GM12872 (cell line): ENCODE measurements around the gene BEGAIN.

Source experiments
- CTCF ChIP-seq: IDR thresholded peaks from 3 replicates; pipeline ENCODE4 v1.5.1; 2011; ENCODE audit warnings: low read depth, mild to moderate bottlenecking, low read length, moderate library complexity; ENCODE audit not compliant: insufficient read depth

BEGAIN gene

DNA sequence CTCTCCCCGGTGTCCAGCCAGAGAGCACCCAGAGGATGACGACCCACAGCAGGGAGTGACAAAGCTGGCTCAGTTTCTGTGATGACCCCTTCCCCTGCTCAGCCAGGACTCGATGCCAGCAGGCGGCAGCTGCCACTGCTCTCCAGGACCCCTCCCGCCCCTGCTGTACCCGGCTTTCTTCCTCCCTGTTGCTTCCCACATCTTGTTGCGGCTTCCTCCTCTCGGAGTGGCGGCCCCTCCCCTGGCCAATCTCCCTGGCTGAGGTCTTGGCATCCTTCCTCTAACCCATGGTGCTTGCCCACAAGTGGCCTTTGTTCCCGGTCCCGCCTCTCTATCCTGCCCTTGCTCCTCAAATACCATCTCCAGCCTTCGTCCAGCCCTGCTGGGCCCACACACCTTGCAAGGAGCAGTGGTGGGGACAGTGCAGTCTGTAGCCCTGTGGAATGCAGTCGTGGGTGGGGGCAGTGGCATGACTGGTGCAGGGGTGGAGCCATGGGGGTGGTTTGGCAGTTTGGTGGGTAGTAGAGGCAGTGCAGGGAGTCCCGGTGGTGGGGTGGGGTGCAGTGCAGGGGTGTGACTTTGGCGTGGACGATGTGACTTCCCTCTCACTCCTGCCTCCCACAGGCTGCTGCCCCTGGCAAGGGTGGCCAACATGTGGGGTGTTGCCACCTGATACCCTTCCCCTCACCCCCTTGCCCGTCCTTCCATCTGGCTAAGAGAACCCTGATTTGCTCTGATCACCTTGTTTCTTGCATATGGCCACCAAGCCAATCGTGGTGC lies 16.3 kb upstream of the BEGAIN start:
- TF ChIP-seq CTCF: no peak

GRCh38 chr14:100602621-100603230 lies 15.5 kb upstream of the BEGAIN start:
- no peak for TF ChIP-seq CTCF

DNA sequence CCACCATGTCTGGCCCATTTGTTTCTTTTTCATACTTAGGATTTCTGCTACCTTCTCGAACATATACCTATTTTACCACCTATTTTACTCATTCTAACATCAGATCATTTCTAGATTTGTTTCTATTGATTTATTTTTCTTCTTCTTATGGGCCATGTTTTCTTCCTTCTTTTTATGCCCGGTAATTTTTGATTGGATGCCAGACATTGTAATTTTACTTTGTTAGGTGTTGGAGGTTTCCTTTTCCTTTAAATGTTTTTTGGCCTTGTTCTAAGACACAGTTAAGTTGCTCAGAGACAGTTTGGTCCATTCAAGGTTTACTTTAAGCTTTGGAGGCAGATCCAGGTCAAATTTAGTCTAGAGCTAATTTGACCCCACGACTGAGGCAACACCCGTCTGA lies 14.7 kb upstream of the BEGAIN start:
- TF ChIP-seq CTCF: no peak

DNA sequence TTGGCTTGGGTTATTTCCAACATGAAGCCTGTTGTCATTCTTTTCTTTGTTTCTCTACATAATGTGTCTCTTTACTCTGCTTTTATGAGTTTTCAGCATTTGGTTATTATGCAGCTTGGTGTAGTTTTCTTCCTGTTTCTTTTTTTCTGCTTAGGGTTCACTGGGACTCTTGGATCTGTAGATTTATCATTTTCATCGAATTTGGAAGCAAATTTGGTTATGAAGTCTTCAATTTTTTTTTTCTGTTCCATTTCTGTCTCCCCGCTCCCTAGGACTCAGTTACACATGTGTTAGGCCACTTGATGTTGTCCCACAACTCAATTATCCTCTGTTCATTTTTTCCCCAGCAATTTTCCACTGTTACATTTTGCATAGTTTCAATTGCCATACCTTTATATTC lies 13.8 kb upstream of the BEGAIN start:
- no peak for TF ChIP-seq CTCF

DNA sequence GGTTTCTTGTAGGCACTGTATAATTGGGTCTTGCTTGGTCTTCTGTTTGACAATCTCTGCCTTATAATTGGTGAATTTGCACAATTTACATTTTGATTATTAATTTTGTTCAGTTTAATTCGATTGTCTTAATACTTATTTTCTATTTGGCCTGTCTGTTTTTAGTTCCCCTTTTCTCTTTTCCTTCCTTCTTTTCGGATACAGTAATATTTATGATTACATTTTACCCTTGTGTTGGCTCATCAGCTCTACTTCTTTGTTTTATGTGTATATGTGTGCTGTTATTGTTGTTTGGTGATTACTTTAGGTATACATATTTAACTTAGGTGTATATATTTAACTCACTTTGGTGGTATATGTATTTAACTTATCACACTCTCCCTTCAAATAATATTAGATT lies 12.8 kb upstream of the BEGAIN start:
- TF ChIP-seq CTCF: no peak

GRCh38 chr14:100594625-100594951 lies 7.4 kb upstream of the BEGAIN start:
- no peak for TF ChIP-seq CTCF

GRCh38 chr14:100593751-100594624 lies 6.8 kb upstream of the BEGAIN start:
- TF ChIP-seq CTCF: no peak
